ENCODE results near the gene DENND1A. TPM values are rescaled to one million over a fixed set of nuclear protein-coding genes. Genes with fewer than 3 reads are reported as not detected.
A peak's percentile ranks its signal among the peaks of the same experiment; 100 is the strongest.

The DENND1A gene
- total RNA-seq, 1 donor from 2014 or later = 15.4 TPM

GRCh38 chr9:123567013-123567412, 362.9 kb downstream of the DENND1A start:
- H3K4me1 ChIP-seq = peaks cover 8% of the 10 kb centered on the region
- intact Hi-C loops (cut with DNase I) = no loop called here
- TF ChIP-seq, protein P1, sequence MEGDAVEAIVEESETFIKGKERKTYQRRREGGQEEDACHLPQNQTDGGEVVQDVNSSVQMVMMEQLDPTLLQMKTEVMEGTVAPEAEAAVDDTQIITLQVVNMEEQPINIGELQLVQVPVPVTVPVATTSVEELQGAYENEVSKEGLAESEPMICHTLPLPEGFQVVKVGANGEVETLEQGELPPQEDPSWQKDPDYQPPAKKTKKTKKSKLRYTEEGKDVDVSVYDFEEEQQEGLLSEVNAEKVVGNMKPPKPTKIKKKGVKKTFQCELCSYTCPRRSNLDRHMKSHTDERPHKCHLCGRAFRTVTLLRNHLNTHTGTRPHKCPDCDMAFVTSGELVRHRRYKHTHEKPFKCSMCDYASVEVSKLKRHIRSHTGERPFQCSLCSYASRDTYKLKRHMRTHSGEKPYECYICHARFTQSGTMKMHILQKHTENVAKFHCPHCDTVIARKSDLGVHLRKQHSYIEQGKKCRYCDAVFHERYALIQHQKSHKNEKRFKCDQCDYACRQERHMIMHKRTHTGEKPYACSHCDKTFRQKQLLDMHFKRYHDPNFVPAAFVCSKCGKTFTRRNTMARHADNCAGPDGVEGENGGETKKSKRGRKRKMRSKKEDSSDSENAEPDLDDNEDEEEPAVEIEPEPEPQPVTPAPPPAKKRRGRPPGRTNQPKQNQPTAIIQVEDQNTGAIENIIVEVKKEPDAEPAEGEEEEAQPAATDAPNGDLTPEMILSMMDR (IDR thresholded peaks at IDR 0.05) = no peak
- H3K9me3 ChIP-seq = no peaks in the 10 kb centered on the region
- no peak for ATAC-seq
- H3K36me3 ChIP-seq = no peaks in the 10 kb centered on the region
- H3K4me3 ChIP-seq = no peak overlapping the region
- H3K27ac ChIP-seq = no peak overlapping the region
- H3K27me3 ChIP-seq = no peaks in the 10 kb centered on the region
- DNase-seq = no peak

GRCh38 chr9:123564652-123565051, 365.3 kb downstream of the DENND1A start:
- intact Hi-C loops (cut with DNase I) = no loop called here
- no peaks in the 10 kb centered on the region for H3K36me3 ChIP-seq
- TF ChIP-seq, protein P1 (IDR thresholded peaks at IDR 0.05) = no peak
- H3K27ac ChIP-seq = no peak overlapping the region
- ATAC-seq (no peak), DNase-seq (no peak)
- H3K27me3 ChIP-seq = no peaks in the 10 kb centered on the region
- H3K9me3 ChIP-seq = no peaks in the 10 kb centered on the region
- H3K4me1 ChIP-seq = peaks cover 8% of the 10 kb centered on the region
- no peak overlapping the region for H3K4me3 ChIP-seq

DNA sequence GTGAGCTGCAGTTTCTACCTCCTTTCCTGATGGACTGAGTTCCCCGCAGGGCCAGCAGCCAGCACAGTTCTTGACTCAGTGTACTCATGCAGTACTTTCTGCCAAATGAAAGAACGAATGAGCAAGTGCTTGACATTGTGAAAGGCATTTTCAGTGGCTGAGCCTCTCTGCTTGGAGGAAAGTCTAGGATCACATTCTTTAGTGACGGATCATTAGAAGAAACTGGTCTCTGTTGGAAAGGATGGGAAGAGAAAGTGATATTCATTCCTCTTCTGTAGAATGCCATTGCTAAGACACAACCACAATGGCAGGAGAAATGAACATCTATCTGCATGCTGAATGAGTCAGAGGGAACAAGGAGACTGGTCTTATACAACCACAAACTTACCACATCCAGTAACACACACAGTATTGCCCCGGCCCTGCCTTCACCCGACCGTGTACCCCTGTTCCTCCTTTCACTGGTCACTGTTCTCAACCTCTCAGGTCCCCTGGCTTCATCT, 367.0 kb downstream of the DENND1A start:
- no peak for DNase-seq
- no peaks in the 10 kb centered on the region for H3K27me3 ChIP-seq
- peak; percentile 62 for ATAC-seq

GRCh38 chr9:123561046-123561445, 368.9 kb downstream of the DENND1A start:
- no peaks in the 10 kb centered on the region for H3K27me3 ChIP-seq
- intact Hi-C loops (cut with DNase I) = no loop called here
- ATAC-seq (no peak), DNase-seq (no peak)
- TF ChIP-seq, protein P1 (IDR thresholded peaks at IDR 0.05) = no peak
- peaks cover 5% of the 10 kb centered on the region for H3K4me1 ChIP-seq
- H3K36me3 ChIP-seq = peaks cover 8% of the 10 kb centered on the region
- no peak overlapping the region for H3K27ac ChIP-seq
- H3K4me3 ChIP-seq = no peak overlapping the region
- H3K9me3 ChIP-seq = no peaks in the 10 kb centered on the region

More for the DNA sequence above, 367.0 kb downstream of the DENND1A start:
- Histone ChIP-seq H3K4me3 (no peak overlapping the region), H3K9me3 (no peaks in the 10 kb centered on the region), H3K27ac (no peak overlapping the region), H3K4me1 (peaks cover 5% of the 10 kb centered on the region), H3K36me3 (no peaks in the 10 kb centered on the region)
- TF ChIP-seq, protein P1 (IDR thresholded peaks at IDR 0.05) = no peak
- intact Hi-C loops (cut with DNase I) = no loop called here

DNA sequence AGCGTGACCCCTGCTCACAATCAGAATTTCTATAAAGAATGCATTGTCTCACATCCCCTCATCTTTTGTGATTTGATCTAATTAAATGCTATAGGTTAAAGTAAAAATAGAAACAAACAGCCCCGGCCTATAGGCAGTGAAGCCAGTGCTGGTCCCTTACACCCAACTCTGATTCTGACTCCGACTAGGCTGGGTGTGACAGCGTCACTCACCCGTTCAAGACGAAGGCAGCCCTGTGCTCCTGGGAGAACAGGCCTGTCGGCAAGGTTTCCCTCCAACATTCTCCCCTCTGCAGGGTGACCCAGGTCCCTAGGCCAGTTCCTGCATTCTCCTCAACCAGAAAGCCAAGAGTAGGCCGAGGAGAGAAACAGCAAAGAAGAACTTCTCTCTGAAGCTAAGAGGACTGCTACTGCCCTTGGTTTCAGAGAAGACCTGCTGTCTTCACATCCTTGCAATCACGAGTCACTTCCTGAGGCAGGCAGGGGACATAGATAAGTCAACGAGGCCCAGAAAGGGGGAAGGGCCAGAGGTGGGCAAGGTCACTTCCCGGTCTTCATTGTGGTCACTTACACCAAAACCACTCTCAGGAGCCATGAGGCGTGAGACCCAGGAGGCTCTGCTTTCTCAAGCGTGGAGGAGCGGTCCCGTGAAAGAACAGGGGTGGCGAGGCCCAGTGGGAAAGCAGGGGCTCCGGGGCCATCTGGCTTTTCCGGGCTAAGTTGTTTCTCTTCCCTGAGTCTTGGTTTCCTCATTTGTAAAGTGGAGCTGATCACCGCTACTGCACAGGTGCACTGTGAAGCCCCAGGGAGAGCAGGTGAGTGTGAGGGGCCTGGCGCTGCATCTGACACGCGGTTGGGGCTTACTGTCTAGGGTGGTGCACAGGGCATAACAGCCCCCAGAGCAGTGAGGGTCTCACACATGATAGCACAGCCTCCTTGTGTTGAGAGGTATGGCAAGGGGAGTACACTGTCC, 373.2 kb downstream of the DENND1A start:
- peak; percentile 33 for ATAC-seq
- intact Hi-C loops (cut with DNase I) = no loop called here
- DNase-seq = no peak

More for the DNA sequence above, 373.2 kb downstream of the DENND1A start:
- Histone ChIP-seq H3K36me3 (peaks cover 8% of the 10 kb centered on the region), H3K4me1 (no peaks in the 10 kb centered on the region), H3K9me3 (no peaks in the 10 kb centered on the region), H3K4me3 (no peak overlapping the region), H3K27me3 (no peaks in the 10 kb centered on the region), H3K27ac (no peak overlapping the region)
- TF ChIP-seq, protein P1 (IDR thresholded peaks at IDR 0.05) = no peak

Data from upper lobe of right lung (tissue), 1 donor.